GM12878 (cell line): ENCODE data around the gene KLF6. TPM values are rescaled to one million over a fixed set of nuclear protein-coding genes. Genes with fewer than 3 reads are reported as not detected.
A peak's percentile ranks its signal among the peaks of the same experiment; 100 is the strongest.

Experiments
- ATAC-seq: fragments of 200-7000 bp; cut with Tn5 transposase; 3 replicates; pipeline ENCODE4 v1.9.1; 2020; ENCODE audit warnings: mild to moderate bottlenecking, moderate library complexity
- BruUV-seq: library from RNA; stranded (reverse); fragments of 400-500 nt; replicated peaks from 2 replicates; lab custom pipeline; 2021; lab: Mats Ljungman, UMichigan
- CTCF ChIA-PET: fragments of 300-600 bp; sonication (Branson Sonifier 250); formaldehyde crosslinking; extraction: SDS; loops from one replicate; lab custom pipeline; 2021; ENCODE audit warnings: inconsistent platforms; lab: Yijun Ruan, JAX
- POLR2A ChIA-PET: fragments of 350-600 bp; formaldehyde crosslinking; extraction: SDS; loops from one replicate; lab custom pipeline; 2021; ENCODE audit warnings: inconsistent platforms; lab: Charles Lee
- RAD21 ChIA-PET: fragments of 300-600 bp; sonication (Branson Sonifier 250); formaldehyde crosslinking; loops from one replicate; lab custom pipeline; 2023; ENCODE audit warnings: antibody characterized with exemption; ENCODE audit not compliant: unreplicated experiment; lab: Charles Lee
- SMC1A ChIA-PET: fragments of 300-600 bp; sonication (Branson Sonifier 250); formaldehyde crosslinking; loops from one replicate; lab custom pipeline; 2023; ENCODE audit not compliant: unreplicated experiment, uncharacterized antibody; lab: Charles Lee
- DNase-seq: peaks from one replicate; pipeline ENCODE4 v3.0.0-alpha.2; 2011; ENCODE audit warnings: low read depth, low spot score
- FAIRE-seq: peaks from 3 replicates; lab custom pipeline; 2011; peaks lifted over from hg19 to GRCh38; lab: Jason Lieb, UNC
- H2AFZ ChIP-seq: 2 replicates; pipeline ENCODE4 v1.6.0; 2011; ENCODE audit warnings: low read depth, low read length, control low read depth; ENCODE audit not compliant: control insufficient read depth
- H3K27ac ChIP-seq: 2 replicates; pipeline ENCODE4 v1.5.1; 2011; ENCODE audit warnings: control low read depth; ENCODE audit not compliant: control insufficient read depth, insufficient read depth
- H3K27me3 ChIP-seq, 2 experiments: replicated peaks in 1 of 2; 2 replicates each; pipeline versions ENCODE4 v1.6.0 to v1.6.1; 2011; ENCODE audit warnings: low read length in 1 of 2; ENCODE audit not compliant: control insufficient read depth in 2 of 2, insufficient read depth in 2 of 2
- H3K36me3 ChIP-seq, 2 experiments: 2 replicates each; pipeline ENCODE4 v1.5.1; 2011; ENCODE audit warnings: low read length in 1 of 2; ENCODE audit not compliant: control insufficient read depth in 2 of 2, insufficient read depth in 2 of 2
- H3K4me1 ChIP-seq: 2 replicates; pipeline ENCODE4 v1.6.1; 2011; ENCODE audit warnings: mild to moderate bottlenecking, low read length, moderate library complexity, mixed read lengths; ENCODE audit not compliant: control insufficient read depth, insufficient read depth
- H3K4me2 ChIP-seq: 2 replicates; pipeline ENCODE4 v1.6.0; 2011; ENCODE audit warnings: control low read depth; ENCODE audit not compliant: control insufficient read depth, insufficient read depth
- H3K4me3 ChIP-seq: fragments of 200-600 bp; sonication (generic); 2 replicates; pipeline ENCODE4 v1.5.1; 2016
- H3K79me2 ChIP-seq: 2 replicates; pipeline ENCODE4 v1.6.0; 2011; ENCODE audit warnings: low read length; ENCODE audit not compliant: control insufficient read depth, insufficient read depth
- H3K9ac ChIP-seq: 2 replicates; pipeline ENCODE4 v1.8.0; 2011; ENCODE audit warnings: low read length, control low read depth, mixed read lengths; ENCODE audit not compliant: control insufficient read depth, insufficient read depth
- H3K9me3 ChIP-seq: replicated peaks from 3 replicates; pipeline ENCODE4 v1.5.1; 2011; ENCODE audit warnings: mild to moderate bottlenecking, low read length; ENCODE audit not compliant: control insufficient read depth, insufficient read depth
- H4K20me1 ChIP-seq: 2 replicates; pipeline ENCODE4 v1.6.0; 2011; ENCODE audit not compliant: control insufficient read depth, insufficient read depth
- ATF2 ChIP-seq: IDR thresholded peaks from 2 replicates; pipeline ENCODE4 v1.6.1; 2012; ENCODE audit warnings: low read length, inconsistent platforms
- ATF7 ChIP-seq: fragments of 450-650 bp; IDR thresholded peaks from 2 replicates; pipeline ENCODE4 v1.6.1; 2016; ENCODE audit warnings: low read depth, mild to moderate bottlenecking
- CBFB ChIP-seq: IDR thresholded peaks from 2 replicates; pipeline ENCODE4 v1.6.1; 2016; ENCODE audit warnings: antibody characterized with exemption, low read depth
- CHD2 ChIP-seq: IDR thresholded peaks from 2 replicates; pipeline ENCODE4 v1.6.1; 2011; ENCODE audit warnings: low read depth, low read length, improper control_type of control experiment, borderline replicate concordance
- CHD4 ChIP-seq: fragments of 200-600 bp; sonication (generic); IDR thresholded peaks from 2 replicates; pipeline ENCODE4 v1.6.1; 2016; ENCODE audit warnings: mild to moderate bottlenecking
- ETV6 ChIP-seq, 2 experiments: fragments of 450-650 bp in 1 of 2; IDR thresholded peaks in 1 of 2; conservative IDR thresholded peaks in 1 of 2; 2 replicates each; pipeline ENCODE4 v1.6.1; 2014; ENCODE audit warnings: antibody characterized with exemption in 1 of 2, borderline replicate concordance in 1 of 2, low read depth in 1 of 2, mild to moderate bottlenecking in 1 of 2, moderate library complexity in 1 of 2
- EZH2 ChIP-seq: IDR thresholded peaks from 2 replicates; pipeline ENCODE4 v1.6.1; 2012; ENCODE audit warnings: low read depth, mild to moderate bottlenecking, control low read depth, inconsistent platforms, low read length, borderline replicate concordance; ENCODE audit not compliant: control insufficient read depth
- MTA3 ChIP-seq: IDR thresholded peaks from 2 replicates; pipeline ENCODE4 v1.6.1; 2012; ENCODE audit warnings: low read length, inconsistent platforms, borderline replicate concordance
- NR2C1 ChIP-seq: fragments of 450-650 bp; IDR thresholded peaks from 2 replicates; pipeline ENCODE4 v1.6.1; 2017; ENCODE audit warnings: antibody characterized with exemption, mild to moderate bottlenecking, moderate library complexity
- PAX5 ChIP-seq: IDR thresholded peaks from 2 replicates; pipeline ENCODE4 v1.6.1; 2011; ENCODE audit warnings: low read depth, low read length, borderline replicate concordance
- PAX8 ChIP-seq: fragments of 450-650 bp; IDR thresholded peaks from 2 replicates; pipeline ENCODE4 v1.6.1; 2017; ENCODE audit warnings: mild to moderate bottlenecking, moderate library complexity
- POLR2A ChIP-seq: IDR thresholded peaks from 2 replicates; pipeline ENCODE4 v1.6.1; 2011; ENCODE audit warnings: low read depth, mild to moderate bottlenecking, low read length
- POLR2AphosphoS2 ChIP-seq: IDR thresholded peaks from 2 replicates; pipeline ENCODE4 v1.6.1; 2011; ENCODE audit warnings: low read depth, mild to moderate bottlenecking, low read length, improper control_type of control experiment, moderate library complexity
- POLR2AphosphoS5 ChIP-seq: IDR thresholded peaks from 2 replicates; pipeline ENCODE4 v1.6.1; 2011; ENCODE audit warnings: mild to moderate bottlenecking, low read length, inconsistent platforms
- POU2F2 ChIP-seq: IDR thresholded peaks from 3 replicates; pipeline ENCODE4 v1.6.1; 2011; ENCODE audit warnings: low read depth, mild to moderate bottlenecking, low read length, borderline replicate concordance
- RBBP5 ChIP-seq: fragments of 200-600 bp; sonication (generic); conservative IDR thresholded peaks from 2 replicates; pipeline ENCODE4 v1.6.1; 2016
- ZBED1 ChIP-seq: IDR thresholded peaks from 2 replicates; pipeline ENCODE4 v1.6.1; 2016; ENCODE audit warnings: borderline replicate concordance
- ZNF207 ChIP-seq: fragments of 450-650 bp; IDR thresholded peaks from 2 replicates; pipeline ENCODE4 v1.6.1; 2014; ENCODE audit warnings: antibody characterized with exemption, mild to moderate bottlenecking, borderline replicate concordance
- WGBS: methylation state at CpG from one replicate; pipeline ENCODE4 v1.1.6; 2016; ENCODE audit warnings: low lambda C conversion rate; ENCODE audit not compliant: insufficient replicate concordance, insufficient coverage; ENCODE audit errors: missing lambda C conversion rate; 5-methylcytosine and 5-hydroxymethylcytosine counted together
- in situ Hi-C: fragments of 300-500 bp; cut with MboI; formaldehyde crosslinking; loops from 9 replicates; pipeline ENCODE4 v1.14.3; 2018; ENCODE audit warnings: mixed read lengths
- intact Hi-C: fragments of 100-400 bp; cut with micrococcal nuclease; formaldehyde crosslinking; loops from one replicate; pipeline ENCODE4 v1.14.2; 2022; ENCODE audit not compliant: unreplicated experiment
- polyA plus RNA-seq, 11 experiments: library from polyadenylated mRNA; depleted of rRNA in 4 of 11; unstranded in 6 of 11; stranded (reverse) in 5 of 11; fragments of >200 nt; fragmentation: Nextera tagmentation in 4 of 11; fragmentation: Illumina TruSeq in 1 of 11; extraction: Ambion mirVana in 4 of 11; extraction: Trizol in 1 of 11; gene quantifications; 1 replicate in 1 of 11; 2 replicates in 10 of 11; pipeline versions ENCODE4 v1.2.1 to v1.2.3, GENCODE V29; 2011 to 2016; ENCODE audit warnings: inconsistent platforms in 2 of 11, missing spikeins in 2 of 11, low read depth in 1 of 11
- total RNA-seq, 4 experiments: library from RNA; depleted of rRNA in 3 of 4; stranded (reverse); fragments of >200 nt in 3 of 4; fragmentation: Illumina TruSeq in 1 of 4; extraction: Trizol in 1 of 4; gene quantifications; 2 replicates each; pipeline versions ENCODE4 v1.2.1 to v1.2.3, GENCODE V29; 2013 to 2021

Gene KLF6
- total and polyA plus RNA-seq, 10 of the 15 experiments (the other 5 are each of a cell fraction or from before 2014, with no cell fraction given), result 7.4 to 54.1 (median 23.5) TPM

- POLR2A ChIA-PET, result interaction anchor here (1.1 to 2.5 kb wide), 2 partner anchors 9 to 14 kb away, joined by 4 to 10 read pairs; partner anchors contain the start of gene KLF6
- ATAC-seq (peak; percentile 47), DNase-seq (no peak), FAIRE-seq (no peak)
- Histone ChIP-seq H3K9me3 (no peaks in the 10 kb centered on the region), H3K9ac (no peak overlapping the region), H3K27me3 (no peaks in the 10 kb centered on the region), H4K20me1 (no peaks in the 10 kb centered on the region; the same call in 1 of the 2 replicates), H3K4me2 (no peak overlapping the region), H3K36me3 (peaks cover 25 to 34% of the 10 kb centered on the region in 2 experiments), H3K27ac (no peak overlapping the region), H3K79me2 (peaks cover 32% of the 10 kb centered on the region), H3K4me3 (no peak overlapping the region), H2AFZ (no peak overlapping the region), H3K4me1 (no peaks in the 10 kb centered on the region; the same call in 1 of the 2 replicates)
- CTCF ChIA-PET, result interaction anchor here (0.8 to 1.6 kb wide), 5 partner anchors 14 to 35 kb away, joined by 3 to 5 read pairs (median 3); no protein-coding TSS in a partner anchor
- in situ Hi-C loops (no loop called here), intact Hi-C loops (no loop called here)
- RAD21 ChIA-PET, result interaction anchor here (0.7 to 3.7 kb wide), 8 partner anchors 9 to 99 kb away, joined by 3 to 14 read pairs (median 4); partner anchors contain the start of gene KLF6
- BruUV-seq, result no TSS peak
- SMC1A ChIA-PET, result interaction anchor here (0.6 to 2.5 kb wide), 9 partner anchors 8 to 41 kb away, joined by 3 to 15 read pairs (median 4); no protein-coding TSS in a partner anchor
- WGBS, result 73% methylated on average over 8 of the region's 8 CpGs
- TF ChIP-seq CHD4, result no peak
- no peak for TF ChIP-seq RBBP5
- TF ChIP-seq MTA3, result 0 out of 2 replicates have a peak, but pooled peaks have one; percentile 23
- TF ChIP-seq POU2F2, result peak; percentile 10; the same call in 1 of the 3 replicates
- TF ChIP-seq PAX5, result peak; percentile 40; the same call in 1 of the 2 replicates
- peak; percentile 76 for TF ChIP-seq ATF2
- peak; percentile 54; the same call in 1 of the 2 replicates for TF ChIP-seq ZBED1
- no peak for TF ChIP-seq ETV6 (conservative IDR thresholded peaks at IDR 0.05 in 1 of 2, IDR thresholded peaks at IDR 0.05 in 1 of 2; ENCODE audit: borderline replicate concordance in 1 of 2, low read depth in 1 of 2)
- peak; percentile 21; the same call in 1 of the 2 replicates for TF ChIP-seq CBFB
- no peak for TF ChIP-seq EZH2
- TF ChIP-seq POLR2AphosphoS2, result peak; percentile 93
- no peak for TF ChIP-seq ZNF207
- no peak for TF ChIP-seq PAX8
- peak; percentile 91 for TF ChIP-seq POLR2AphosphoS5
- TF ChIP-seq POLR2A, result peak; percentile 84
- TF ChIP-seq ATF7, result peak; percentile 85
- no peak for TF ChIP-seq NR2C1
- 0 out of 2 replicates have a peak, but pooled peaks have one; percentile 5 for TF ChIP-seq CHD2
Measured at GRCh38 chr10:3775696-3776551, 9.1 kb downstream of the KLF6 start.
